ENCODE measurements around the gene SF1.

GRCh38 chr11:64750361-64751054 lies 27.8 kb downstream of the SF1 start:
- TF ChIP-seq CTCF (IDR thresholded peaks at IDR 0.05; ENCODE audit: insufficient read depth, low read length) (no peak), REST (IDR thresholded peaks at IDR 0.05; ENCODE audit: insufficient replicate concordance, low read depth) (no peak), POLR2AphosphoS5 (IDR thresholded peaks at IDR 0.05; ENCODE audit: low read depth) (no peak), SPI1 (IDR thresholded peaks at IDR 0.05; ENCODE audit: borderline replicate concordance, low read depth) (no peak), GABPA (IDR thresholded peaks at IDR 0.05; ENCODE audit: low read depth) (no peak)

All from HL-60 (cell line).